ENCODE results near the gene ANO2.

- TF ChIP-seq TAF1 (IDR thresholded peaks at IDR 0.05; ENCODE audit: borderline replicate concordance, insufficient read depth, low read length) (no peak), SIN3A (IDR thresholded peaks at IDR 0.05; ENCODE audit: borderline replicate concordance, insufficient read depth, low read length) (no peak)
- TF ChIP-seq, protein P1, sequence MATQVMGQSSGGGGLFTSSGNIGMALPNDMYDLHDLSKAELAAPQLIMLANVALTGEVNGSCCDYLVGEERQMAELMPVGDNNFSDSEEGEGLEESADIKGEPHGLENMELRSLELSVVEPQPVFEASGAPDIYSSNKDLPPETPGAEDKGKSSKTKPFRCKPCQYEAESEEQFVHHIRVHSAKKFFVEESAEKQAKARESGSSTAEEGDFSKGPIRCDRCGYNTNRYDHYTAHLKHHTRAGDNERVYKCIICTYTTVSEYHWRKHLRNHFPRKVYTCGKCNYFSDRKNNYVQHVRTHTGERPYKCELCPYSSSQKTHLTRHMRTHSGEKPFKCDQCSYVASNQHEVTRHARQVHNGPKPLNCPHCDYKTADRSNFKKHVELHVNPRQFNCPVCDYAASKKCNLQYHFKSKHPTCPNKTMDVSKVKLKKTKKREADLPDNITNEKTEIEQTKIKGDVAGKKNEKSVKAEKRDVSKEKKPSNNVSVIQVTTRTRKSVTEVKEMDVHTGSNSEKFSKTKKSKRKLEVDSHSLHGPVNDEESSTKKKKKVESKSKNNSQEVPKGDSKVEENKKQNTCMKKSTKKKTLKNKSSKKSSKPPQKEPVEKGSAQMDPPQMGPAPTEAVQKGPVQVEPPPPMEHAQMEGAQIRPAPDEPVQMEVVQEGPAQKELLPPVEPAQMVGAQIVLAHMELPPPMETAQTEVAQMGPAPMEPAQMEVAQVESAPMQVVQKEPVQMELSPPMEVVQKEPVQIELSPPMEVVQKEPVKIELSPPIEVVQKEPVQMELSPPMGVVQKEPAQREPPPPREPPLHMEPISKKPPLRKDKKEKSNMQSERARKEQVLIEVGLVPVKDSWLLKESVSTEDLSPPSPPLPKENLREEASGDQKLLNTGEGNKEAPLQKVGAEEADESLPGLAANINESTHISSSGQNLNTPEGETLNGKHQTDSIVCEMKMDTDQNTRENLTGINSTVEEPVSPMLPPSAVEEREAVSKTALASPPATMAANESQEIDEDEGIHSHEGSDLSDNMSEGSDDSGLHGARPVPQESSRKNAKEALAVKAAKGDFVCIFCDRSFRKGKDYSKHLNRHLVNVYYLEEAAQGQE (IDR thresholded peaks at IDR 0.05; ENCODE audit: insufficient read depth in 1 of 2, low read depth in 2 of 2, low read length in 2 of 2), result no peak
Observed at GRCh38 chr12:5908251-5908650, 36.8 kb downstream of the ANO2 start.
